HepG2 (cell line): ENCODE results near the gene ARL16. TPM values are rescaled to one million over a fixed set of nuclear protein-coding genes. Genes with fewer than 3 reads are reported as not detected.

ENCODE experiments used
- AGO1 ChIP-seq: fragments of 200-400 bp; formaldehyde crosslinking; IDR thresholded peaks from 2 replicates; pipeline ENCODE4 v1.6.1; 2017; ENCODE audit warnings: mild to moderate bottlenecking, low read depth, low read length, moderate library complexity; ENCODE audit not compliant: poor library complexity, severe bottlenecking
- DNMT3B ChIP-seq: conservative IDR thresholded peaks from 2 replicates; pipeline ENCODE4 v1.6.1; 2016; ENCODE audit warnings: missing biosample characterization, control low read depth
- GLMP ChIP-seq: sonication (generic); formaldehyde crosslinking; IDR thresholded peaks from 2 replicates; pipeline ENCODE4 v1.9.0; 2021; ENCODE audit warnings: missing genetic modification reagents, mild to moderate bottlenecking, borderline replicate concordance
- MED8 ChIP-seq: sonication (generic); formaldehyde crosslinking; IDR thresholded peaks from 2 replicates; pipeline ENCODE4 v1.8.1; 2023; ENCODE audit warnings: mild to moderate bottlenecking, missing genetic modification reagents; ENCODE audit not compliant: insufficient replicate concordance
- MZF1 ChIP-seq: sonication (generic); formaldehyde crosslinking; IDR thresholded peaks from 2 replicates; pipeline ENCODE4 v1.8.1; 2023; ENCODE audit warnings: mild to moderate bottlenecking, missing genetic modification reagents, borderline replicate concordance
- RBFOX2 ChIP-seq: fragments of 200-400 bp; formaldehyde crosslinking; IDR thresholded peaks from 2 replicates; pipeline ENCODE4 v1.6.1; 2017; ENCODE audit warnings: low read depth, mild to moderate bottlenecking, low read length
- RNF2 ChIP-seq: fragments of 450-650 bp; conservative IDR thresholded peaks from 2 replicates; pipeline ENCODE4 v1.6.1; 2016; ENCODE audit warnings: low read depth
- SCMH1 ChIP-seq: sonication (generic); formaldehyde crosslinking; IDR thresholded peaks from 2 replicates; pipeline ENCODE4 v1.9.0; 2021; ENCODE audit warnings: missing genetic modification reagents, mild to moderate bottlenecking, borderline replicate concordance
- SNAPC2 ChIP-seq: sonication (generic); formaldehyde crosslinking; IDR thresholded peaks from 2 replicates; pipeline ENCODE4 v1.8.1; 2022; ENCODE audit warnings: mild to moderate bottlenecking, missing genetic modification reagents
- SRSF4 ChIP-seq: fragments of 200-400 bp; formaldehyde crosslinking; IDR thresholded peaks from one replicate; pipeline ENCODE4 v1.6.1; 2018; ENCODE audit warnings: mild to moderate bottlenecking, low read depth, low read length, moderate library complexity; ENCODE audit not compliant: poor library complexity, severe bottlenecking
- TEAD3 ChIP-seq: optimal IDR thresholded peaks from 2 replicates; pipeline ENCODE3; 2016; ENCODE audit warnings: borderline replicate concordance
- THRA ChIP-seq: sonication (generic); formaldehyde crosslinking; IDR thresholded peaks from 2 replicates; pipeline ENCODE4 v1.4.0; 2020; ENCODE audit warnings: missing genetic modification reagents, borderline replicate concordance
- ZHX1 ChIP-seq: sonication (generic); formaldehyde crosslinking; IDR thresholded peaks from 2 replicates; pipeline ENCODE4 v1.8.1; 2022; ENCODE audit warnings: low read depth, mild to moderate bottlenecking, missing genetic modification reagents
- ZNF431 ChIP-seq: sonication (generic); formaldehyde crosslinking; IDR thresholded peaks from 2 replicates; pipeline ENCODE4 v1.9.0; 2022; ENCODE audit warnings: missing genetic modification reagents, low read depth, mild to moderate bottlenecking, borderline replicate concordance
- ZNF550 ChIP-seq: sonication (generic); formaldehyde crosslinking; IDR thresholded peaks from 2 replicates; pipeline ENCODE4 v1.4.0; 2020; ENCODE audit warnings: mild to moderate bottlenecking, missing genetic modification reagents, borderline replicate concordance
- ZNF574 ChIP-seq: sonication (generic); formaldehyde crosslinking; IDR thresholded peaks from 2 replicates; pipeline ENCODE4 v1.4.0; 2020; ENCODE audit warnings: missing genetic modification reagents
- ZNF788 ChIP-seq: sonication (generic); formaldehyde crosslinking; IDR thresholded peaks from 2 replicates; pipeline ENCODE4 v1.5.0; 2020; ENCODE audit warnings: mild to moderate bottlenecking, missing genetic modification reagents, borderline replicate concordance
- ZSCAN21 ChIP-seq: sonication (generic); formaldehyde crosslinking; IDR thresholded peaks from 2 replicates; pipeline ENCODE4 v1.8.0; 2022; ENCODE audit warnings: mild to moderate bottlenecking, missing genetic modification reagents, moderate library complexity, borderline replicate concordance
- polyA plus RNA-seq, 8 experiments: library from polyadenylated mRNA; depleted of rRNA in 3 of 8; stranded (reverse) in 7 of 8; unstranded in 1 of 8; fragments of >200 nt; fragmentation: Illumina TruSeq in 4 of 8; extraction: Trizol in 4 of 8; gene quantifications; 2 replicates each; pipeline versions ENCODE4 v1.2.1 to v1.2.3, GENCODE V29; 2011 to 2016; ENCODE audit warnings: low read depth in 4 of 8, missing spikeins in 1 of 8, mixed read lengths in 1 of 8; ENCODE audit not compliant: insufficient read depth in 1 of 8
- total RNA-seq, 5 experiments: library from RNA; depleted of rRNA; stranded (reverse); fragments of >200 nt; fragmentation: Illumina TruSeq; extraction: Trizol; gene quantifications; 2 replicates each; pipeline ENCODE4 v1.2.3, GENCODE V29; 2016; ENCODE audit warnings: low read depth in 1 of 5

ARL16 gene
- total and polyA plus RNA-seq, 2 of the 13 experiments (the other 11 are each of a cell fraction or from before 2014, with no cell fraction given) = 20.8 to 30.8 TPM

GRCh38 chr17:81722184-81723120, 38.9 kb upstream of the ARL16 start (continued):
- TF ChIP-seq SNAPC2 (CRISPR knock-in tag) (0 out of 2 replicates have a peak, but pooled peaks have one; percentile 26), ZNF550 (0 out of 2 replicates have a peak, but pooled peaks have one; percentile 45), ZNF788 (CRISPR knock-in tag) (0 out of 2 replicates have a peak, but pooled peaks have one; percentile 21), MED8 (CRISPR knock-in tag) (peak; percentile 39), SRSF4 (no peak), THRA (no peak), ZHX1 (peak; percentile 67; the same call in 1 of the 2 replicates), GLMP (CRISPR knock-in tag) (no peak), ZNF574 (peak; percentile 27; the same call in 1 of the 2 replicates), RNF2 (no peak), SCMH1 (CRISPR knock-in tag) (no peak), RBFOX2 (peak; percentile 54; the same call in 1 of the 2 replicates), ZNF431 (CRISPR knock-in tag) (peak; percentile 38; the same call in 1 of the 2 replicates), MZF1 (no peak), DNMT3B (no peak), ZSCAN21 (peak; percentile 54; the same call in 1 of the 2 replicates), AGO1 (peak; percentile 91), TEAD3 (CRISPR knock-in tag) (peak; percentile 30)
